GM23338 (cell line): ENCODE measurements around the gene LPP. TPM values are rescaled to one million over a fixed set of nuclear protein-coding genes. Genes with fewer than 3 reads are reported as not detected.

Source experiments
- ATAC-seq: fragments of 200-7000 bp; cut with Tn5 transposase; 3 replicates; pipeline ENCODE4 v1.9.1; 2020
- DNase-seq: peaks from one replicate; pipeline ENCODE4 v3.0.0-alpha.2; 2015; ENCODE audit warnings: low spot score
- H2AFZ ChIP-seq: fragments of 200-600 bp; sonication (generic); 2 replicates; pipeline ENCODE4 v1.8.0; 2016; ENCODE audit warnings: antibody characterized with exemption, mild to moderate bottlenecking, moderate library complexity
- H3F3A ChIP-seq: fragments of 200-600 bp; sonication (generic); replicated peaks from 2 replicates; pipeline ENCODE4 v1.8.0; 2017; ENCODE audit warnings: antibody characterized with exemption, mixed run types, low read depth
- H3K27ac ChIP-seq: fragments of 200-600 bp; sonication (generic); 2 replicates; pipeline ENCODE4 v1.6.1; 2016; ENCODE audit warnings: low read depth
- H3K27me3 ChIP-seq: fragments of 200-600 bp; sonication (generic); 2 replicates; pipeline ENCODE4 v1.8.0; 2016; ENCODE audit warnings: mild to moderate bottlenecking, mixed run types, moderate library complexity; ENCODE audit not compliant: insufficient read depth
- H3K36me3 ChIP-seq: fragments of 200-600 bp; sonication (generic); 2 replicates; pipeline ENCODE4 v1.8.0; 2016; ENCODE audit warnings: mild to moderate bottlenecking; ENCODE audit not compliant: insufficient read depth
- H3K4me1 ChIP-seq: fragments of 200-600 bp; sonication (generic); 2 replicates; pipeline ENCODE4 v1.8.0; 2016; ENCODE audit warnings: mild to moderate bottlenecking, moderate library complexity; ENCODE audit not compliant: insufficient read depth
- H3K4me2 ChIP-seq: fragments of 200-600 bp; sonication (generic); 2 replicates; pipeline ENCODE4 v1.7.1; 2017; ENCODE audit warnings: mixed run types
- H3K4me3 ChIP-seq: fragments of 200-600 bp; sonication (generic); 2 replicates; pipeline ENCODE4 v1.6.1; 2016; ENCODE audit warnings: mixed run types
- H3K79me2 ChIP-seq: fragments of 200-600 bp; sonication (generic); replicated peaks from 2 replicates; pipeline ENCODE4 v1.8.0; 2017; ENCODE audit warnings: mild to moderate bottlenecking; ENCODE audit not compliant: insufficient read depth
- H3K9me2 ChIP-seq: fragments of 200-600 bp; sonication (generic); 2 replicates; pipeline ENCODE4 v1.8.0; 2017; ENCODE audit not compliant: insufficient read depth
- H4K20me1 ChIP-seq: fragments of 200-600 bp; sonication (generic); replicated peaks from 2 replicates; pipeline ENCODE4 v1.8.0; 2017; ENCODE audit warnings: mild to moderate bottlenecking; ENCODE audit not compliant: insufficient read depth
- H3K27ac Mint-ChIP-seq: 2 replicates; pipeline ENCODE4 v1.8.0; 2020; ENCODE audit warnings: inconsistent platforms, mild to moderate bottlenecking, moderate library complexity, mixed read lengths
- H3K27me3 Mint-ChIP-seq: 3 replicates; pipeline ENCODE4 v1.8.0; 2022; ENCODE audit warnings: low read depth, mild to moderate bottlenecking, moderate library complexity, mixed read lengths, inconsistent platforms; ENCODE audit not compliant: insufficient read depth, poor library complexity
- H3K36me3 Mint-ChIP-seq: 3 replicates; pipeline ENCODE4 v1.8.0; 2021; ENCODE audit warnings: low read depth, mild to moderate bottlenecking, inconsistent platforms, moderate library complexity, mixed read lengths
- H3K4me1 Mint-ChIP-seq: 3 replicates; pipeline ENCODE4 v1.8.0; 2020; ENCODE audit warnings: mild to moderate bottlenecking, inconsistent platforms, mixed read lengths
- H3K4me3 Mint-ChIP-seq: 3 replicates; pipeline ENCODE4 v1.8.0; 2021; ENCODE audit warnings: moderate library complexity, mild to moderate bottlenecking, inconsistent platforms, mixed read lengths
- H3K9me3 Mint-ChIP-seq: 3 replicates; pipeline ENCODE4 v1.8.0; 2020; ENCODE audit warnings: moderate library complexity, mild to moderate bottlenecking, inconsistent platforms, mixed read lengths
- CREB1 ChIP-seq: fragments of 250-450 bp; sonication (Bioruptor Pico); IDR thresholded peaks from 2 replicates; pipeline ENCODE4 v1.5.0; 2020; ENCODE audit warnings: low read depth, mild to moderate bottlenecking, moderate library complexity
- EZH2 ChIP-seq: fragments of 200-600 bp; sonication (generic); IDR thresholded peaks from one replicate; pipeline ENCODE4 v1.8.0; 2017; ENCODE audit warnings: antibody characterized with exemption, mild to moderate bottlenecking, low read depth; ENCODE audit not compliant: unreplicated experiment
- EZH2phosphoT487 ChIP-seq: fragments of 200-600 bp; sonication (generic); IDR thresholded peaks from one replicate; pipeline ENCODE4 v1.8.1; 2018; ENCODE audit warnings: antibody characterized with exemption; ENCODE audit not compliant: unreplicated experiment
- NANOG ChIP-seq: IDR thresholded peaks from 2 replicates; pipeline ENCODE4 v1.6.1; 2016; ENCODE audit warnings: antibody characterized with exemption, borderline replicate concordance
- STAT1 ChIP-seq: IDR thresholded peaks from one replicate; pipeline ENCODE4 v1.6.1; 2016; ENCODE audit warnings: antibody characterized with exemption; ENCODE audit not compliant: unreplicated experiment
- ZNF114 ChIP-seq: fragments of 250-450 bp; sonication (Bioruptor Pico); IDR thresholded peaks from 2 replicates; pipeline ENCODE4 v1.5.0; 2020; ENCODE audit warnings: mild to moderate bottlenecking, moderate library complexity
- ZNF331 ChIP-seq: fragments of 250-450 bp; sonication (Bioruptor Pico); IDR thresholded peaks from 2 replicates; pipeline ENCODE4 v1.5.0; 2020; ENCODE audit warnings: low read depth, mild to moderate bottlenecking, moderate library complexity
- polyA plus RNA-seq: library from polyadenylated mRNA; unstranded; fragments of >200 nt; fragmentation: Nextera tagmentation; extraction: Ambion mirVana; gene quantifications from 2 replicates; pipeline ENCODE4 v1.2.1, GENCODE V29; 2016
- total RNA-seq: library from RNA; depleted of rRNA; stranded (reverse); fragments of >200 nt; shearing (Covaris generic); gene quantifications from 2 replicates; pipeline ENCODE4 v1.2.3, GENCODE V29; 2014
- TF ChIP-seq, protein P1 (sequence below): IDR thresholded peaks from one replicate; pipeline ENCODE4 v1.6.1; 2018; ENCODE audit warnings: antibody characterized with exemption; ENCODE audit not compliant: unreplicated experiment
- TF ChIP-seq, protein P2 (sequence below): fragments of 250-450 bp; sonication (Bioruptor Pico); IDR thresholded peaks from 2 replicates; pipeline ENCODE4 v1.5.0; 2020; ENCODE audit warnings: mild to moderate bottlenecking, moderate library complexity

The LPP gene
- total and polyA plus RNA-seq, 2 experiments from 2014 or later = 23.0 to 35.2 TPM

DNA sequence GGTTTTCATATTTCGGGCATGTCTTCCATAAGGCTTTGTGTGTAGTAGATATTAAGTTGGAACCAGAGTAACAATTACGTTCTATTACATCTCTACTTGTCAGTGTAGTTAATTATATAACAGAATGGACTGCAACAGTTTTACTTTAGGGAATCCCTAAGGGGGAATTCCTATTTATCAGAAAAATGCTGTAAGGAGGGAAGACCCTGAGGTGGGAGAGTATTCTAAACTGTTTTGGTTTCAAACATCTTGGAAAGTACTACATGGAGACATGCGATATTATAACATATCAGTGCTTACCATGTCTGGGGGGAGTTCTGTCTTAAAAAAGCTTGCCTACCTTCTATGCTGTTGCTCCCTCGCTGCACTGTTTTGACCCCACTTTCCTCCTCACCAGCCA, 238.1 kb downstream of the LPP start (continued):
- TF ChIP-seq, protein P1, sequence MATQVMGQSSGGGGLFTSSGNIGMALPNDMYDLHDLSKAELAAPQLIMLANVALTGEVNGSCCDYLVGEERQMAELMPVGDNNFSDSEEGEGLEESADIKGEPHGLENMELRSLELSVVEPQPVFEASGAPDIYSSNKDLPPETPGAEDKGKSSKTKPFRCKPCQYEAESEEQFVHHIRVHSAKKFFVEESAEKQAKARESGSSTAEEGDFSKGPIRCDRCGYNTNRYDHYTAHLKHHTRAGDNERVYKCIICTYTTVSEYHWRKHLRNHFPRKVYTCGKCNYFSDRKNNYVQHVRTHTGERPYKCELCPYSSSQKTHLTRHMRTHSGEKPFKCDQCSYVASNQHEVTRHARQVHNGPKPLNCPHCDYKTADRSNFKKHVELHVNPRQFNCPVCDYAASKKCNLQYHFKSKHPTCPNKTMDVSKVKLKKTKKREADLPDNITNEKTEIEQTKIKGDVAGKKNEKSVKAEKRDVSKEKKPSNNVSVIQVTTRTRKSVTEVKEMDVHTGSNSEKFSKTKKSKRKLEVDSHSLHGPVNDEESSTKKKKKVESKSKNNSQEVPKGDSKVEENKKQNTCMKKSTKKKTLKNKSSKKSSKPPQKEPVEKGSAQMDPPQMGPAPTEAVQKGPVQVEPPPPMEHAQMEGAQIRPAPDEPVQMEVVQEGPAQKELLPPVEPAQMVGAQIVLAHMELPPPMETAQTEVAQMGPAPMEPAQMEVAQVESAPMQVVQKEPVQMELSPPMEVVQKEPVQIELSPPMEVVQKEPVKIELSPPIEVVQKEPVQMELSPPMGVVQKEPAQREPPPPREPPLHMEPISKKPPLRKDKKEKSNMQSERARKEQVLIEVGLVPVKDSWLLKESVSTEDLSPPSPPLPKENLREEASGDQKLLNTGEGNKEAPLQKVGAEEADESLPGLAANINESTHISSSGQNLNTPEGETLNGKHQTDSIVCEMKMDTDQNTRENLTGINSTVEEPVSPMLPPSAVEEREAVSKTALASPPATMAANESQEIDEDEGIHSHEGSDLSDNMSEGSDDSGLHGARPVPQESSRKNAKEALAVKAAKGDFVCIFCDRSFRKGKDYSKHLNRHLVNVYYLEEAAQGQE = no peak
- TF ChIP-seq EZH2phosphoT487 (no peak), ZNF331 (no peak), NANOG (no peak), EZH2 (no peak), ZNF114 (CRISPR knock-in tag) (no peak)

DNA sequence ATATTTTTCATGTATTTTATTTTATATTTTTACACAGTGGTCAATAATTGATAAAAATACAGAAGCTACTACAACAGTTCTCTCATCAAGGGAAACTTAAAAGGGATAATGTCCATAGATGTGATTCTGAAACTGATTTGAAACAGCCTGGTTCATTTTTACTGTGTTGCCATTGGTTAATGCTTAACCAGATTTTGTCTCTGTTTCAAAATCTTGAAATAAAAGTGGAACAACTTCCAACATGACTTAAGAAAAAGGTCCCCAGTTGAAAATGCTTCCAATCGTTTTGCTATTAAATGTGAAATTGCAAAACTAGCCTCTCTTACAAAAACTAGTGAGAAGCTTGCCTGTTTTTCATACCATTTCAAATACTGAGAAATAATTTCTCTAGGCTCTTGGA, 240.7 kb downstream of the LPP start:
- H3K4me3 ChIP-seq = no peak overlapping the region
- no peak overlapping the region for H3K4me2 ChIP-seq
- H3K36me3 ChIP-seq = no peaks in the 10 kb centered on the region
- no peaks in the 10 kb centered on the region for H3K9me2 ChIP-seq
- no peak overlapping the region for H3K4me3 Mint-ChIP-seq
- no peak overlapping the region for H3K27ac Mint-ChIP-seq
- no peak overlapping the region for H3K27ac ChIP-seq
- H3K27me3 Mint-ChIP-seq = peaks cover 2% of the 10 kb centered on the region
- no peaks in the 10 kb centered on the region for H3K27me3 ChIP-seq
- H2AFZ ChIP-seq = no peak overlapping the region
- H3K36me3 Mint-ChIP-seq = no peaks in the 10 kb centered on the region
- H3K4me1 Mint-ChIP-seq = peaks cover 22% of the 10 kb centered on the region
- ATAC-seq (no peak), DNase-seq (no peak)
- H4K20me1 ChIP-seq = no peaks in the 10 kb centered on the region
- no peaks in the 10 kb centered on the region for H3K79me2 ChIP-seq
- no peaks in the 10 kb centered on the region for H3K9me3 Mint-ChIP-seq
- H3K4me1 ChIP-seq = peaks cover 16% of the 10 kb centered on the region
- no peaks in the 10 kb centered on the region for H3F3A ChIP-seq
- TF ChIP-seq, protein P2, sequence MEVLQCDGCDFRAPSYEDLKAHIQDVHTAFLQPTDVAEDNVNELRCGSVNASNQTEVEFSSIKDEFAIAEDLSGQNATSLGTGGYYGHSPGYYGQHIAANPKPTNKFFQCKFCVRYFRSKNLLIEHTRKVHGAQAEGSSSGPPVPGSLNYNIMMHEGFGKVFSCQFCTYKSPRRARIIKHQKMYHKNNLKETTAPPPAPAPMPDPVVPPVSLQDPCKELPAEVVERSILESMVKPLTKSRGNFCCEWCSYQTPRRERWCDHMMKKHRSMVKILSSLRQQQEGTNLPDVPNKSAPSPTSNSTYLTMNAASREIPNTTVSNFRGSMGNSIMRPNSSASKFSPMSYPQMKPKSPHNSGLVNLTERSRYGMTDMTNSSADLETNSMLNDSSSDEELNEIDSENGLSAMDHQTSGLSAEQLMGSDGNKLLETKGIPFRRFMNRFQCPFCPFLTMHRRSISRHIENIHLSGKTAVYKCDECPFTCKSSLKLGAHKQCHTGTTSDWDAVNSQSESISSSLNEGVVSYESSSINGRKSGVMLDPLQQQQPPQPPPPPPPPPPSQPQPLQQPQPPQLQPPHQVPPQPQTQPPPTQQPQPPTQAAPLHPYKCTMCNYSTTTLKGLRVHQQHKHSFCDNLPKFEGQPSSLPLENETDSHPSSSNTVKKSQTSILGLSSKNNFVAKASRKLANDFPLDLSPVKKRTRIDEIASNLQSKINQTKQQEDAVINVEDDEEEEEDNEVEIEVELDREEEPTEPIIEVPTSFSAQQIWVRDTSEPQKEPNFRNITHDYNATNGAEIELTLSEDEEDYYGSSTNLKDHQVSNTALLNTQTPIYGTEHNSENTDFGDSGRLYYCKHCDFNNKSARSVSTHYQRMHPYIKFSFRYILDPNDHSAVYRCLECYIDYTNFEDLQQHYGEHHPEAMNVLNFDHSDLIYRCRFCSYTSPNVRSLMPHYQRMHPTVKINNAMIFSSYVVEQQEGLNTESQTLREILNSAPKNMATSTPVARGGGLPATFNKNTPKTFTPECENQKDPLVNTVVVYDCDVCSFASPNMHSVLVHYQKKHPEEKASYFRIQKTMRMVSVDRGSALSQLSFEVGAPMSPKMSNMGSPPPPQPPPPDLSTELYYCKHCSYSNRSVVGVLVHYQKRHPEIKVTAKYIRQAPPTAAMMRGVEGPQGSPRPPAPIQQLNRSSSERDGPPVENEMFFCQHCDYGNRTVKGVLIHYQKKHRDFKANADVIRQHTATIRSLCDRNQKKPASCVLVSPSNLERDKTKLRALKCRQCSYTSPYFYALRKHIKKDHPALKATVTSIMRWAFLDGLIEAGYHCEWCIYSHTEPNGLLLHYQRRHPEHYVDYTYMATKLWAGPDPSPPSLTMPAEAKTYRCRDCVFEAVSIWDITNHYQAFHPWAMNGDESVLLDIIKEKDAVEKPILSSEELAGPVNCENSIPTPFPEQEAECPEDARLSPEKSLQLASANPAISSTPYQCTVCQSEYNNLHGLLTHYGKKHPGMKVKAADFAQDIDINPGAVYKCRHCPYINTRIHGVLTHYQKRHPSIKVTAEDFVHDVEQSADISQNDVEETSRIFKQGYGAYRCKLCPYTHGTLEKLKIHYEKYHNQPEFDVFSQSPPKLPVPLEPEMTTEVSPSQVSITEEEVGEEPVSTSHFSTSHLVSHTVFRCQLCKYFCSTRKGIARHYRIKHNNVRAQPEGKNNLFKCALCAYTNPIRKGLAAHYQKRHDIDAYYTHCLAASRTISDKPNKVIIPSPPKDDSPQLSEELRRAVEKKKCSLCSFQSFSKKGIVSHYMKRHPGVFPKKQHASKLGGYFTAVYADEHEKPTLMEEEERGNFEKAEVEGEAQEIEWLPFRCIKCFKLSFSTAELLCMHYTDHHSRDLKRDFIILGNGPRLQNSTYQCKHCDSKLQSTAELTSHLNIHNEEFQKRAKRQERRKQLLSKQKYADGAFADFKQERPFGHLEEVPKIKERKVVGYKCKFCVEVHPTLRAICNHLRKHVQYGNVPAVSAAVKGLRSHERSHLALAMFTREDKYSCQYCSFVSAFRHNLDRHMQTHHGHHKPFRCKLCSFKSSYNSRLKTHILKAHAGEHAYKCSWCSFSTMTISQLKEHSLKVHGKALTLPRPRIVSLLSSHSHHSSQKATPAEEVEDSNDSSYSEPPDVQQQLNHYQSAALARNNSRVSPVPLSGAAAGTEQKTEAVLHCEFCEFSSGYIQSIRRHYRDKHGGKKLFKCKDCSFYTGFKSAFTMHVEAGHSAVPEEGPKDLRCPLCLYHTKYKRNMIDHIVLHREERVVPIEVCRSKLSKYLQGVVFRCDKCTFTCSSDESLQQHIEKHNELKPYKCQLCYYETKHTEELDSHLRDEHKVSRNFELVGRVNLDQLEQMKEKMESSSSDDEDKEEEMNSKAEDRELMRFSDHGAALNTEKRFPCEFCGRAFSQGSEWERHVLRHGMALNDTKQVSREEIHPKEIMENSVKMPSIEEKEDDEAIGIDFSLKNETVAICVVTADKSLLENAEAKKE (CRISPR knock-in tag) = no peak
- TF ChIP-seq CREB1 (CRISPR knock-in tag) (no peak), ZNF331 (no peak), EZH2 (no peak), EZH2phosphoT487 (no peak), STAT1 (no peak)
